Measurements from ENCODE around the gene EHD2.
"Not testable (repeated sequence)": the region's sequence is repeated elsewhere in the genome, so short reads cannot be mapped to it uniquely, and the experiment has no call there.

The EHD2 gene

GRCh38 chr19:47768604-47769003, 55.4 kb downstream of the EHD2 start:
- ChIA-PET POLR2A (ENCODE audit: low non-redundant PET) (no interaction called here), CTCF (interaction anchor here (0.6 kb wide), 1 partner anchor 421 kb away, joined by 3 read pairs; no protein-coding TSS in a partner anchor)
- H3K27ac ChIP-seq, result no peak overlapping the region
- no peak for DNase-seq (ENCODE audit: low spot score)
- no peak for TF ChIP-seq CTCF (conservative IDR thresholded peaks at IDR 0.05; ENCODE audit: low read depth)

- TF ChIP-seq CTCF (conservative IDR thresholded peaks at IDR 0.05; ENCODE audit: low read depth), result no peak
- no peak overlapping the region for H3K27ac ChIP-seq
- CTCF ChIA-PET, result interaction anchor here (0.6 kb wide), 1 partner anchor 422 kb away, joined by 3 read pairs; no protein-coding TSS in a partner anchor
- POLR2A ChIA-PET (ENCODE audit: low non-redundant PET), result no interaction called here
- no peak for DNase-seq (ENCODE audit: low spot score)
Observed at GRCh38 chr19:47769534-47769933, 56.3 kb downstream of the EHD2 start.

- H3K27ac ChIP-seq; DNase-seq (ENCODE audit: low spot score); POLR2A ChIA-PET (ENCODE audit: low non-redundant PET): not testable (repeated sequence)
- CTCF ChIA-PET, result interaction anchor here (0.6 kb wide), 1 partner anchor 423 kb away, joined by 3 read pairs; no protein-coding TSS in a partner anchor
Observed at GRCh38 chr19:47771291-47771690, 58.1 kb downstream of the EHD2 start.

GRCh38 chr19:47776568-47776967, 63.3 kb downstream of the EHD2 start:
- TF ChIP-seq CTCF (conservative IDR thresholded peaks at IDR 0.05; ENCODE audit: low read depth), result no peak
- ChIA-PET CTCF (interaction anchor here (0.6 kb wide), 1 partner anchor 13 kb away, joined by 3 read pairs; no protein-coding TSS in a partner anchor), POLR2A (ENCODE audit: low non-redundant PET) (interaction anchor here (1.2 kb wide), 1 partner anchor 31 kb away, joined by 3 read pairs; no protein-coding TSS in a partner anchor)
- DNase-seq (ENCODE audit: low spot score), result peak; percentile 82
- peak overlapping the region; percentile 85 for H3K27ac ChIP-seq

- H3K27ac ChIP-seq, result peak overlapping the region; percentile 85
- POLR2A ChIA-PET (ENCODE audit: low non-redundant PET), result interaction anchor here (0.6 kb wide), 1 partner anchor 20 kb away, joined by 3 read pairs; no protein-coding TSS in a partner anchor
- DNase-seq (ENCODE audit: low spot score); CTCF ChIA-PET: not testable (repeated sequence)
Observed at GRCh38 chr19:47777245-47778048, 64.2 kb downstream of the EHD2 start.

GRCh38 chr19:47778049-47778953, 65.1 kb downstream of the EHD2 start, which contains the start of gene SELENOW:
Gene SELENOW, plus strand, starts transcription at chr19:47778703. Its CDS starts 83 bp downstream, at chr19:47778786.
- H3K27ac ChIP-seq, result peak within 1 kb of the TSS; percentile 85
- peak; percentile 87 for DNase-seq (ENCODE audit: low spot score)
- ChIA-PET POLR2A (ENCODE audit: low non-redundant PET) (no interaction called here), CTCF (no interaction called here)
- TF ChIP-seq CTCF (conservative IDR thresholded peaks at IDR 0.05; ENCODE audit: low read depth), result no peak

GRCh38 chr19:47778954-47779351, 65.7 kb downstream of the EHD2 start:
- H3K27ac ChIP-seq, result peak overlapping the region; percentile 85
- POLR2A ChIA-PET (ENCODE audit: low non-redundant PET), result no interaction called here
- CTCF ChIA-PET, result no interaction called here

More at GRCh38 chr19:47778954-47779351, 65.7 kb downstream of the EHD2 start:
- no peak for TF ChIP-seq CTCF (conservative IDR thresholded peaks at IDR 0.05; ENCODE audit: low read depth)
- DNase-seq (ENCODE audit: low spot score), result no peak
